HEK293T (cell line): ENCODE results near the gene GCC1.

ENCODE experiments used
- CTCF ChIA-PET: fragments of 350-600 bp; formaldehyde crosslinking; extraction: SDS; loops from one replicate; lab custom pipeline; 2021; ENCODE audit warnings: antibody characterized with exemption, inconsistent platforms; lab: Yijun Ruan, JAX
- POLR2A ChIA-PET: fragments of 350-600 bp; formaldehyde crosslinking; extraction: SDS; loops from one replicate; lab custom pipeline; 2020; ENCODE audit warnings: antibody characterized with exemption, inconsistent platforms; lab: Yijun Ruan, JAX
- DNase-seq: peaks from one replicate; pipeline ENCODE4 v3.0.0; 2012; ENCODE audit warnings: mixed read lengths; ENCODE audit errors: extremely low spot score
- ARNT ChIP-seq: fragments of 450-650 bp; IDR thresholded peaks from 2 replicates; pipeline ENCODE4 v1.6.1; 2017; ENCODE audit warnings: mild to moderate bottlenecking
- BHLHE40 ChIP-seq: fragments of 450-650 bp; IDR thresholded peaks from 2 replicates; pipeline ENCODE4 v1.6.1; 2016; ENCODE audit warnings: mild to moderate bottlenecking, moderate library complexity, borderline replicate concordance
- CTBP1 ChIP-seq: fragments of 450-650 bp; IDR thresholded peaks from 2 replicates; pipeline ENCODE4 v1.6.1; 2016; ENCODE audit warnings: borderline replicate concordance
- ELF4 ChIP-seq: fragments of 450-650 bp; IDR thresholded peaks from 2 replicates; pipeline ENCODE4 v1.6.1; 2017; ENCODE audit warnings: antibody characterized with exemption
- FOXA1 ChIP-seq: fragments of 450-650 bp; IDR thresholded peaks from 2 replicates; pipeline ENCODE4 v1.6.1; 2016; ENCODE audit warnings: mild to moderate bottlenecking
- FOXK2 ChIP-seq: fragments of 450-650 bp; IDR thresholded peaks from 2 replicates; pipeline ENCODE4 v1.6.1; 2016; ENCODE audit warnings: mild to moderate bottlenecking
- FOXM1 ChIP-seq: fragments of 450-650 bp; IDR thresholded peaks from 2 replicates; pipeline ENCODE4 v1.6.1; 2017; ENCODE audit warnings: mild to moderate bottlenecking, borderline replicate concordance
- HDGF ChIP-seq: fragments of 450-650 bp; IDR thresholded peaks from 2 replicates; pipeline ENCODE4 v1.6.1; 2017; ENCODE audit warnings: antibody characterized with exemption, borderline replicate concordance
- L3MBTL2 ChIP-seq: fragments of 450-650 bp; conservative IDR thresholded peaks from 2 replicates; pipeline ENCODE4 v1.6.1; 2016; ENCODE audit warnings: mild to moderate bottlenecking
- LEF1 ChIP-seq: fragments of 450-650 bp; IDR thresholded peaks from 2 replicates; pipeline ENCODE4 v1.6.1; 2017; ENCODE audit warnings: mild to moderate bottlenecking, borderline replicate concordance
- NFRKB ChIP-seq: fragments of 450-650 bp; IDR thresholded peaks from 2 replicates; pipeline ENCODE4 v1.6.1; 2016; ENCODE audit warnings: mild to moderate bottlenecking, moderate library complexity
- SP1 ChIP-seq: fragments of 450-650 bp; IDR thresholded peaks from 2 replicates; pipeline ENCODE4 v1.6.1; 2017
- SUZ12 ChIP-seq: fragments of 450-650 bp; IDR thresholded peaks from 2 replicates; pipeline ENCODE4 v1.6.1; 2016; ENCODE audit warnings: mild to moderate bottlenecking
- TARDBP ChIP-seq: fragments of 450-650 bp; IDR thresholded peaks from 2 replicates; pipeline ENCODE4 v1.6.1; 2016
- ZNF384 ChIP-seq: fragments of 450-650 bp; IDR thresholded peaks from 2 replicates; pipeline ENCODE4 v1.6.1; 2016
- TF ChIP-seq, protein P1 (sequence below): fragments of 450-650 bp; IDR thresholded peaks from 2 replicates; pipeline ENCODE4 v1.6.1; 2016

Gene GCC1

DNA sequence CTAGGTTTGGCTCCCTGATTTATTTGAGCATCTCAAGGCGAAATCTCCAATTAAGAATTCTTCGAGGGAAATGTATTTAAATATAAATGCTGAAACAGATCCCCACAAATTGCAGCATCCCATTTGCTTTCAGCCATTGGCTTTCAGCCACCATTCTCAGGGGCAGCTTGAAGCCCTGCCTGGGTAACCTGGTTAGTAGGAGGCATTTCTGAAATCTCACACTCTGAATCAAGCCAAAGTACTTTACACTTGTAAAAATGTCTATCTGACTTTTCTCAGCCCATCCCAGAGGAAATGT, 49.1 kb downstream of the GCC1 start:
- no peak for DNase-seq
- no peak for TF ChIP-seq FOXA1
- TF ChIP-seq CTBP1 = no peak
- ChIA-PET CTCF (no interaction called here), POLR2A (no interaction called here)

DNA sequence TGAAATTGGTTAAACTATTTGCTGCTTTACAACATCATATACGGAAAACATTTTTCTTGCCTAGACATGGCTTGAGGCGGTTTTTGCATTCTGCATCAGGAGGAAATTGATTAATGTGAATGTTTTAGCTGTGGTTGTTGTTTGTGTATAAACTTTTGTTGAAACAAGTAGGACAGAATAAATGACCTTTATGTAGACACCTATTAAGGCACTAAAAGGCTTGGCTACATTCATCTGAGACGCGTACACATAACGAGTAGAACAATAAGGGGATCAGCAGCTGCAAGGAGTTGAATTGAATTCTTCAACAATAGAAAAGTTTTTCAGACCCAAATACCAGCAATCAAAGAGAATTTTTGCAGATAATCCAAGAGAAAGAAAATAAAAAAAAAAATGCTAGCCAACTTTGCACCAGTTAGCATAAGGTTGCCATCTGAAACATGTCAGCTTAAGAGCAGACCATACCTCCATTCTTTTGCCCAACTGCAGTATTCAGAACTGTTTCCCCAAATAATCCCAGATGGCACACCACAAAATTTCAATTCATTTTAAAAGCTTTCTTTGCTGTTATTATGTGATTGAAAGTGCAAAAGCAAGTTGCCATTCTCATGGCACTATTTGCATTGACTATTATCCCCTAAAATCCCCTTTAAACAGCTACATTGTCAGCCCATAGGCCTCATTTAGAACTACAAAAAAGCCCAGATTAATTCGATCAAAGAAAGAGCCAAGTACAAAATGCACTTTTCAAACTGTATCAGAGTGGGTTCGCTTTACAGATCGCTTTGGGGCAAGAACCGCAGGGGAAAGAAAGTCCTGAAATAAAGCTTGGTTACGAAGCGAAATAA, 49.6 kb downstream of the GCC1 start:
- DNase-seq = no peak
- ChIA-PET POLR2A (no interaction called here), CTCF (no interaction called here)
- TF ChIP-seq LEF1 (no peak), ZNF384 (no peak), ARNT (no peak), NFRKB (no peak), ELF4 (no peak), CTBP1 (no peak), BHLHE40 (no peak), TARDBP (no peak), SP1 (no peak), HDGF (no peak), L3MBTL2 (no peak), FOXK2 (no peak), FOXA1 (no peak), FOXM1 (no peak), SUZ12 (no peak)
- TF ChIP-seq, protein P1, sequence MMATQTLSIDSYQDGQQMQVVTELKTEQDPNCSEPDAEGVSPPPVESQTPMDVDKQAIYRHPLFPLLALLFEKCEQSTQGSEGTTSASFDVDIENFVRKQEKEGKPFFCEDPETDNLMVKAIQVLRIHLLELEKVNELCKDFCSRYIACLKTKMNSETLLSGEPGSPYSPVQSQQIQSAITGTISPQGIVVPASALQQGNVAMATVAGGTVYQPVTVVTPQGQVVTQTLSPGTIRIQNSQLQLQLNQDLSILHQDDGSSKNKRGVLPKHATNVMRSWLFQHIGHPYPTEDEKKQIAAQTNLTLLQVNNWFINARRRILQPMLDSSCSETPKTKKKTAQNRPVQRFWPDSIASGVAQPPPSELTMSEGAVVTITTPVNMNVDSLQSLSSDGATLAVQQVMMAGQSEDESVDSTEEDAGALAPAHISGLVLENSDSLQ = no peak

DNA sequence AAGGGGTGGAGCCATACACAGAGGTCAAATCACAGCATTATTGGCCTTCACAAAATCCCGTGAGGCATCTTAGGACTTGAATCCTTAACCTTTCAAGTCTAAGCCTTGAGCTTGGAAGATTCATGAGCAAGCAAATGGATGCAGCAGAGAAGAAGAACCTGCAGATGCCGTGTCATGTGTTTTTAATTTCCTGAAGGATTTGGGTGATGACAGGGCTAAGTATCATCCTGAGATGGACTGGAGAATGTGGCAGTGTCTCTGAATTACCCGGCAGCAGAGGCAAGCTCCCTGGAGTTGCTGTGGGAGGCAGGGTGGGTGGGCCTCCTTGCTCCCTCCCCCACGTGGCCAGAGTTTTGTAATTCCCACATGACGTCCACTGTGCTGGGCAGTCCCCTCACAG, 50.8 kb downstream of the GCC1 start:
- ChIA-PET POLR2A (no interaction called here), CTCF (no interaction called here)
- DNase-seq = no peak
- no peak for TF ChIP-seq CTBP1
- no peak for TF ChIP-seq ZNF384
- no peak for TF ChIP-seq SP1
- no peak for TF ChIP-seq HDGF
- TF ChIP-seq ARNT = no peak
- TF ChIP-seq BHLHE40 = no peak
- TF ChIP-seq, protein P1 = no peak
- no peak for TF ChIP-seq FOXM1
- TF ChIP-seq SUZ12 = no peak
- TF ChIP-seq FOXK2 = no peak
- no peak for TF ChIP-seq L3MBTL2
- no peak for TF ChIP-seq NFRKB

DNA sequence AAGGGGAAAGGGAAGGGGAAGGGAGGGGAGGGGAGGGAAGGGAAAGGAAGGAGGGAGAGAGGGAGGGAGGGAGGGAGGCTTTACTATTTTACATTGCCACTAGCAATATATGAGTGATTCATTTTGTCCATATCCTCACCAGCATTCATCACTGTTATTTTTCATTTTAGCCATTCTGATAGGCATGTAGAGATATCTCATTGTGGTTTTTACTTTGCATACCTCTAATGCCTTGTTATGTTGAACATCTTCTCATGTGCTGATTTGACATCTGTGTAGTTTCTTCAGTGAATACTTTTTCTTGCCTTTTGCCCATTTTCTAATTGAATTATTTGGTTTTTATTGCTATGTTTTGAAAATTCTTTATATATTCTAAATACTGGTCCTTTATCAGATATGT, 52.7 kb downstream of the GCC1 start:
- CTCF ChIA-PET = no interaction called here
- DNase-seq = no peak
- POLR2A ChIA-PET = no interaction called here
- no peak for TF ChIP-seq FOXA1
- no peak for TF ChIP-seq FOXK2
- TF ChIP-seq, protein P1 = no peak
- no peak for TF ChIP-seq LEF1

DNA sequence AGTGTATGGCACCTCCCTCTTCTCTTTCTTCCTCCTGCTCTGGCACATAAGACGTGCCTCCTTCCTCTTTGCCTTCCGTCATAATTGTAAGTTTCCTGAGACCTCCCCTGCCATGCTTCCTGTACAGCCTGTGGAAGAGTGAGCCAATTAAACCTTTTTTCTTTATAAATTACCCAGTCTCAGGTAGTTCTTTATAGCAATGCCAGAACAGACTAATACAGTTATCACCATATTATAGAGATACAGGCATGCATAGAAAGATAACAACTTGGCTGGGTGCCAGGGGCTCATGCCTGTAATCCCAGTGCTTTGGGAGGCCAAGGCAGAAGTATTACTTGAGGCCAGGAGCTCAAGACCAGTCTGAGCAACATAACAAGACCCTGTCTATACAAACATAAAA, 53.2 kb downstream of the GCC1 start:
- ChIA-PET POLR2A (no interaction called here), CTCF (no interaction called here)
- TF ChIP-seq CTBP1 (no peak), LEF1 (no peak), NFRKB (no peak), FOXA1 (no peak), ZNF384 (no peak)
- DNase-seq = no peak
